Epithelial cell of proximal tubule (primary cell): ENCODE results near the gene CGB5. TPM values are rescaled to one million over a fixed set of nuclear protein-coding genes. Genes with fewer than 3 reads are reported as not detected.

Experiments used
- DNase-seq: peaks from one replicate; pipeline ENCODE4 v3.0.0-alpha.2; 2011; ENCODE audit warnings: low read depth
- H3K4me3 ChIP-seq: 2 replicates; pipeline ENCODE4 v1.5.1; 2011; ENCODE audit warnings: low read depth, mild to moderate bottlenecking, low read length
- total RNA-seq: library from RNA; depleted of rRNA; stranded (reverse); fragments of >200 nt; gene quantifications from 2 replicates; pipeline ENCODE4 v1.2.3, GENCODE V29; 2015
- TF ChIP-seq, protein P1 (sequence below): conservative IDR thresholded peaks from 2 replicates; pipeline ENCODE4 v1.5.1; 2012; ENCODE audit warnings: low read depth, mild to moderate bottlenecking, low read length

The CGB5 gene
- total RNA-seq, 1 donor from 2014 or later: not detected

- TF ChIP-seq, protein P1, sequence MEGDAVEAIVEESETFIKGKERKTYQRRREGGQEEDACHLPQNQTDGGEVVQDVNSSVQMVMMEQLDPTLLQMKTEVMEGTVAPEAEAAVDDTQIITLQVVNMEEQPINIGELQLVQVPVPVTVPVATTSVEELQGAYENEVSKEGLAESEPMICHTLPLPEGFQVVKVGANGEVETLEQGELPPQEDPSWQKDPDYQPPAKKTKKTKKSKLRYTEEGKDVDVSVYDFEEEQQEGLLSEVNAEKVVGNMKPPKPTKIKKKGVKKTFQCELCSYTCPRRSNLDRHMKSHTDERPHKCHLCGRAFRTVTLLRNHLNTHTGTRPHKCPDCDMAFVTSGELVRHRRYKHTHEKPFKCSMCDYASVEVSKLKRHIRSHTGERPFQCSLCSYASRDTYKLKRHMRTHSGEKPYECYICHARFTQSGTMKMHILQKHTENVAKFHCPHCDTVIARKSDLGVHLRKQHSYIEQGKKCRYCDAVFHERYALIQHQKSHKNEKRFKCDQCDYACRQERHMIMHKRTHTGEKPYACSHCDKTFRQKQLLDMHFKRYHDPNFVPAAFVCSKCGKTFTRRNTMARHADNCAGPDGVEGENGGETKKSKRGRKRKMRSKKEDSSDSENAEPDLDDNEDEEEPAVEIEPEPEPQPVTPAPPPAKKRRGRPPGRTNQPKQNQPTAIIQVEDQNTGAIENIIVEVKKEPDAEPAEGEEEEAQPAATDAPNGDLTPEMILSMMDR: no peak
- no peak for DNase-seq
- H3K4me3 ChIP-seq: no peak overlapping the region
Observed at GRCh38 chr19:49080392-49080791, 36.7 kb downstream of the CGB5 start.

DNA sequence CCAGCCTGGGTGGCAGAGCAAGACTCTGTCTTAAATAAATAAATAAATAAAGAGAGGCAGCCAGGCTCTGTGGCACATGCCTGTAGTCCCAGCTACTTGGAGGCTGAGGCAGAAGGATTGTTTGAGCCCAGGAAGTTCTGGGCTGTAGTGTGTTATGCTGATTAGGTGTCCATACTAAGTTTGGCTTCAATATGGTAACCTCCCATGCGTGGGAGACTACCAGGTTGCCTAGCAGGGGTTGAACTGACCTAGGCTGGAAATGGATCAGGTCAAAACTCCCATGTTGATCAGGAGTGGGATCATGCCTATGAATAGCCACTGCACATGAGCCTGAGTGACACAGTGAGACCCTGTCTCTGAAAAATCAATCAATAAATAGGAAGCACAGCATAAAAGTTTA lies 37.6 kb downstream of the CGB5 start:
- DNase-seq: no peak
- TF ChIP-seq, protein P1: no peak
- no peak overlapping the region for H3K4me3 ChIP-seq

DNA sequence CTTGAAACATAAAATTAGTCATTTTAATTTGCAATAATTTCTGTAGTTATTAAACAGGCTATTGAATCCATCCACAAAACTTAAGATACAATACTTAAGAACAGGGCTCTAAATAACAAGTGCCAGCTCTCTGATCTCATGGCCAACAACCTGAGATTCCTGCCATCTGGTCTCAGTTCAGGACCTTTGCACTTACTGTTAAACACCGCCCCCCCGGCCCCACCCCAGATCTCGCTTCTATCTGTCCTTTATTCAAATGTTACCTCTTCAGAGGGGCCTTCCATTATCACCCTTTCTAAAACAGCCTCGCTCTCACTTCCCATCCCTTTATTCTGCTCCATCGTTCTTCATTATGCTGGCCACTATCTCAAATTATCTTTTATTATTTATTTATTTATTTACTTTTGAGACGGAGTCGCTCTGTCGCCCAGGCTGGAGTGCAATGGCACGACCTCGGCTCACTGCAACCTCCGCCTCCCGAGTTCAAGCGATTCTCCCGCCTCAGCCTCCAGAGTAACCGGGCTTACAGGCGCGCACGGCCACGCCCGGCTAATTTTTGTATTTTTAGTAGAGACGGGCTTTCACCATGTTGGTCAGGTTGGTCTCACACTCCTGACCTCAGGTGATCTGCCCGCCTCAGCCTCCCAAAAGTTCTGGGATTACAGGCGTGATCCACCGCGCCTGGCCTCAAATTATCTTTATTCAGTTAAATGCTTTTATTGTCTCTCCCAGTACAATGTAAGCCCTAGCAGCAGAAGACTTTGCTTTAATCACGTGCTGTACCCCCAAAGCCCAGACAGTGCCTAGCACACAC lies 40.8 kb downstream of the CGB5 start:
- peak overlapping the region; percentile 66 for H3K4me3 ChIP-seq
- no peak for DNase-seq
- TF ChIP-seq, protein P1: no peak

DNA sequence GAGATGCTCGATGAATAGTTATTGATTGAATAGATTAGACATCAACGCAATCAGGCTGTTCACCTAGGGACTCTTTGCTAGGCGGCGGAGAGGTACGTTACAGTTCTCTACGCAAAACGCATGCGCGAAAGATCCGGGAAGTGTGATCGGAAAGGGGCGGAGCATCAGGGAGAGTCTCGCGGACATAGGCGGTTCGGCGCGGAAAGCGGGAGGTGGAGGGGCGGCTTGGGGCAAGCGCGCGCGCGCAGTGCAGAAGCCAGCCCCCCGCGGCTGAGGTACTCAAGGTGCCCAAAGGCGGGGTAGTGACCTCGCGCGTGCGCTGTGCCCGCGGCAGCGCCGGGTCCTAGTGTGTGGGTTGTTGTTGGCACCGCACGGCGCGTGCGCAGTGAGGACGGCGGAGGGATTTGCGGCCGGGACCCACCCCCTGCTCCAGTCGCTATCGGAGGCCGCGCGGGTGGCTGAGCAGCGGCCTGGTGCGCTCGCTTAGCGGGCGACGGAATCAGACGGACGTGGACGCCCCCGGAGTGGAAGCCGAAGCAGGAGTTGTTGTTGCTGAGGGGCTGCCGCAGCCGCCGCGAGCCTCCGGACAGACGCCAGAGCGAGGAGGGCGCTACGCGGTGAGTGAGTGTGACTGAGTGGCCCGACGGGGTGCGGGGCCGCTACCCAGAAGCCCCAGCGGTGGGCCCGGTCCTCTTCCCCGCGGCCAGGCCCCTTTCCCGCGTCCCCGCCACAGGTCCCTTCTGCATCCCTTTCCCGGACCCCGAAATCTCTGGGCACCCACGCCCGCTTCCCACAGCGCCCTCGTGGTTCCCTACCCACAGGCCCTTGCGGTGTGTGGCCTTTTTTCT lies 41.6 kb downstream of the CGB5 start, which contains the start of gene SNRNP70:
Gene SNRNP70, plus strand, starts transcription at position 432 of the 848 bp plus-strand sequence. CDS start 964 bp downstream, outside the sequence.
- H3K4me3 ChIP-seq: peak within 1 kb of the TSS; percentile 66
- TF ChIP-seq, protein P1: no peak
- DNase-seq: peak; percentile 88

GRCh38 chr19:49085868-49086232 lies 42.2 kb downstream of the CGB5 start:
- peak overlapping the region; percentile 66 for H3K4me3 ChIP-seq
- TF ChIP-seq, protein P1: no peak
- no peak for DNase-seq

DNA sequence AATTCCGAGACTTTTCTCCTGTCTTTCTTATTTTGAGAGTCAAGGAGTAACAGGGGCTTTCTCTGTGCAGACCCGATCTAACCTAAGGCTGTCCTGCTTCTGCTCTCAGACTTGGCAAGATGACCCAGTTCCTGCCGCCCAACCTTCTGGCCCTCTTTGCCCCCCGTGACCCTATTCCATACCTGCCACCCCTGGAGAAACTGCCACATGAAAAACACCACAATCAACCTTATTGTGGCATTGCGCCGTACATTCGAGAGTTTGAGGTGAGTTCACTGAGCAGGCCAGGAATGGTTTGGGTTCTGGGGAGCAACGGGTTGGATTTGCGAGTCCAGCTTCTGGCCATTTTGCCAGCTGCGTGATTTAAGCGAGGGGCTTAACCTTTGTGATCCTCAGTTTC lies 42.6 kb downstream of the CGB5 start:
- TF ChIP-seq, protein P1: no peak
- peak overlapping the region; percentile 66 for H3K4me3 ChIP-seq
- DNase-seq: no peak
